Measurements from ENCODE around the gene TAB3.

The TAB3 gene, protein sequence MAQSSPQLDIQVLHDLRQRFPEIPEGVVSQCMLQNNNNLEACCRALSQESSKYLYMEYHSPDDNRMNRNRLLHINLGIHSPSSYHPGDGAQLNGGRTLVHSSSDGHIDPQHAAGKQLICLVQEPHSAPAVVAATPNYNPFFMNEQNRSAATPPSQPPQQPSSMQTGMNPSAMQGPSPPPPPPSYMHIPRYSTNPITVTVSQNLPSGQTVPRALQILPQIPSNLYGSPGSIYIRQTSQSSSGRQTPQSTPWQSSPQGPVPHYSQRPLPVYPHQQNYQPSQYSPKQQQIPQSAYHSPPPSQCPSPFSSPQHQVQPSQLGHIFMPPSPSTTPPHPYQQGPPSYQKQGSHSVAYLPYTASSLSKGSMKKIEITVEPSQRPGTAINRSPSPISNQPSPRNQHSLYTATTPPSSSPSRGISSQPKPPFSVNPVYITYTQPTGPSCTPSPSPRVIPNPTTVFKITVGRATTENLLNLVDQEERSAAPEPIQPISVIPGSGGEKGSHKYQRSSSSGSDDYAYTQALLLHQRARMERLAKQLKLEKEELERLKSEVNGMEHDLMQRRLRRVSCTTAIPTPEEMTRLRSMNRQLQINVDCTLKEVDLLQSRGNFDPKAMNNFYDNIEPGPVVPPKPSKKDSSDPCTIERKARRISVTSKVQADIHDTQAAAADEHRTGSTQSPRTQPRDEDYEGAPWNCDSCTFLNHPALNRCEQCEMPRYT

DNA sequence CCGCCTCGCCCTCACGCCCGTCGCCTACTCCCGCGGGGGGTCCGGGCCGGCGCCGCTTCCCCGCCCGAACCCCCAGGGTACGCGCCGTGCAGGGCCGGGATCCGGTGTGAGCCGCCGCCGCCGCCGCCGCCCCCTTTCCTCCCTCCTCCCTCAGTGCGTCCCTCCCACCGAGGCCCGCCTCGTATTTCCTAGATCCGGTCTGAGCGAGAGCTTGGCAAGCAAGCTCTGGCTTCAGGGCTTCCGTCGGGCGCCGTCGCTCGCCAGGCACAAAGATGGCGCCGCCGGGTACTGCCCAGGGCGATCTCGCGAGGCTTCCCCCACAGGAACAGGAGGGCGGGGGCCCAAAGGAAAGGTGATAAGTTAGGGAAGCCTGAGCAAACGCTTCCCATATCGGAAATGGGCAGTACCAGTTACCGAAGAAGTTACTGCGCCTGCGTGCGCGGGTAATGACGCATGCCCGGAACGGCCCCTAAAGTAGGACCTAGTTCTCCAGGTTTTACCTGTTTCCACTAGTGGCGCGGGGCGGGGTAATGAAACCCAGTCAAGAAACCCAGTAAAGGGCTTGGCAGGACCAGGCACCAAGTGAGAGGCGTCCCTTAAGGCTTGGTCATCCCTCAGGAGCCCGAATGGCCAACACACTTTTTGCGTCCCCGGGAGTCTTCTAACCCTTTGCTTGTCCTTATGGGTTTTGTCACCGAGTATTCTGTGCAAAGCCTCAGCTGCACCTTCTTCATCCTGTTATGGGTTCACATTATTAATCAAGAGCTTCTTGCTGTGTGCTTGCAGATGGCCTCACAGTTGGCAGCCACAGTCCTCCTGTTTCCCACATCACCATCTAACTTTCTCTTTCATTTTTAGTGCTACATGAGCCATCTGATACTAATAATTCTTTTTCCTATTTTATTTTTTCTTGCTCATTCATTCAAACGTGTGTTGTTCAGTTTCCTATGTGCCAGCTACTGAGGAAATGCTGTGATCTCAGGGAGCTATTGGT, at the start of gene TAB3:
TSS of gene TAB3 (minus strand) at position 108 of the 994 bp plus-strand sequence. CDS start 29,666 bp downstream, outside the sequence.
- no peak for TF ChIP-seq JUND (IDR thresholded peaks at IDR 0.05; ENCODE audit: low read depth)
- in situ Hi-C loops (cut with HindIII; ENCODE audit: low pct_unique_long_range_greater_than_20kb, low sequenced_read_pairs) = no loop called here
- peak; percentile 83 to 98 for DNase-seq (ENCODE audit: low read depth in 1 of 2, low spot score in 1 of 2)

GRCh38 chrX:30938295-30938694, 49.2 kb upstream of the TAB3 start:
- no peak for DNase-seq (ENCODE audit: low read depth in 1 of 2, low spot score in 1 of 2)
- in situ Hi-C loops (cut with HindIII; ENCODE audit: low pct_unique_long_range_greater_than_20kb, low sequenced_read_pairs) = no loop called here

GRCh38 chrX:30935985-30936384, 46.9 kb upstream of the TAB3 start:
- in situ Hi-C loops (cut with HindIII; ENCODE audit: low pct_unique_long_range_greater_than_20kb, low sequenced_read_pairs) = no loop called here
- peak; percentile 5 to 61 for DNase-seq (ENCODE audit: low read depth in 1 of 2, low spot score in 1 of 2)
- TF ChIP-seq JUND (IDR thresholded peaks at IDR 0.05; ENCODE audit: low read depth) = no peak

More at GRCh38 chrX:30938295-30938694, 49.2 kb upstream of the TAB3 start:
- no peak for TF ChIP-seq JUND (IDR thresholded peaks at IDR 0.05; ENCODE audit: low read depth)

GRCh38 chrX:30931920-30932319, 42.9 kb upstream of the TAB3 start:
- DNase-seq (ENCODE audit: low read depth in 1 of 2, low spot score in 1 of 2) = no peak
- in situ Hi-C loops (cut with HindIII; ENCODE audit: low pct_unique_long_range_greater_than_20kb, low sequenced_read_pairs) = no loop called here
- TF ChIP-seq JUND (IDR thresholded peaks at IDR 0.05; ENCODE audit: low read depth) = no peak

GRCh38 chrX:30930679-30931078, 41.6 kb upstream of the TAB3 start:
- no peak for DNase-seq (ENCODE audit: low read depth in 1 of 2, low spot score in 1 of 2)
- TF ChIP-seq JUND (IDR thresholded peaks at IDR 0.05; ENCODE audit: low read depth) = no peak
- in situ Hi-C loops (cut with HindIII; ENCODE audit: low pct_unique_long_range_greater_than_20kb, low sequenced_read_pairs) = no loop called here

- DNase-seq (ENCODE audit: low read depth in 1 of 2, low spot score in 1 of 2) = no peak
- TF ChIP-seq JUND (IDR thresholded peaks at IDR 0.05; ENCODE audit: low read depth) = no peak
- in situ Hi-C loops (cut with HindIII; ENCODE audit: low pct_unique_long_range_greater_than_20kb, low sequenced_read_pairs) = no loop called here
These were observed 41.1 kb upstream of the TAB3 start for GRCh38 chrX:30930143-30930542.

DNA sequence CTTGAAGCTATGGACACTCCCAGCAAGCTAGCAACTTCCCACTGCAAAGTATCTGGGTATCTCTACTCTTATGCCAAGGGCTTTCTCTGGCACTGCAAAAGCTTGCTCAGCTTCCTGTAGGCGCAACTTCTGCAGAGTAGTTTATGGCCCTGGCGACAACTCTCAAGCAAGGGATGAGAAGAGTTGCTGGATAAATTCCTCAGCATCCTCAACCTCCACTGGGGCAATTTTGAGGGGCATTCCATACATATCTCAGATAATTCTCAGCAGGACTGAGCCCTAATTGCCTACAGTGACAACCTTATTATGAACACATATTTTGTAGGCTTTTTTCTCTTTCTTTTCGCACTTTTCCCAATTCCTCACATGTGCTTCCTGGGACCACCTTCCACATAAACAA, 31.2 kb upstream of the TAB3 start:
- in situ Hi-C loops (cut with HindIII; ENCODE audit: low pct_unique_long_range_greater_than_20kb, low sequenced_read_pairs) = no loop called here
- no peak for DNase-seq (ENCODE audit: low read depth in 1 of 2, low spot score in 1 of 2)
- no peak for TF ChIP-seq JUND (IDR thresholded peaks at IDR 0.05; ENCODE audit: low read depth)

- in situ Hi-C loops (cut with HindIII; ENCODE audit: low pct_unique_long_range_greater_than_20kb, low sequenced_read_pairs) = no loop called here
- TF ChIP-seq JUND (IDR thresholded peaks at IDR 0.05; ENCODE audit: low read depth) = no peak
- DNase-seq (ENCODE audit: low read depth in 1 of 2, low spot score in 1 of 2) = no peak
These were observed 29.4 kb upstream of the TAB3 start for GRCh38 chrX:30918480-30918879.

DNA sequence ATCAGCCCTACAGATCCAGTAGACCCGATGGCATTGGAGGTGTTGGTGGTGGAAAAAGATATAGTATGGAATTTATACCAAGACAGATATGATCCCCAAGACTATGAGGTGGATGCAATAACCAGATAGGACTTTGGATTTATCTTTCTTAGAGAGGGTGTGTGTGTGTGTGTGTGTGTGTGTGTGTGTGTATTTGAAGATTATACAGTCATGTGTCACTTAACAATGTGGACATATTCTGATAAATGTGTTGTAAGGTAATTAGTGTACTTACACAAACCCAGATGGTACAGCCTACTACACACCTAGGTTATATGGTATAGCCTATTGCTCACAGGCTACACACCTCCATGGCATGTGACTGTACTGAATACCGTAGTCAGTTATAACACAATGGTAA, 24.4 kb upstream of the TAB3 start:
- no peak for TF ChIP-seq JUND (IDR thresholded peaks at IDR 0.05; ENCODE audit: low read depth)
- in situ Hi-C loops (cut with HindIII; ENCODE audit: low pct_unique_long_range_greater_than_20kb, low sequenced_read_pairs) = no loop called here
- no peak for DNase-seq (ENCODE audit: low read depth in 1 of 2, low spot score in 1 of 2)

DNA sequence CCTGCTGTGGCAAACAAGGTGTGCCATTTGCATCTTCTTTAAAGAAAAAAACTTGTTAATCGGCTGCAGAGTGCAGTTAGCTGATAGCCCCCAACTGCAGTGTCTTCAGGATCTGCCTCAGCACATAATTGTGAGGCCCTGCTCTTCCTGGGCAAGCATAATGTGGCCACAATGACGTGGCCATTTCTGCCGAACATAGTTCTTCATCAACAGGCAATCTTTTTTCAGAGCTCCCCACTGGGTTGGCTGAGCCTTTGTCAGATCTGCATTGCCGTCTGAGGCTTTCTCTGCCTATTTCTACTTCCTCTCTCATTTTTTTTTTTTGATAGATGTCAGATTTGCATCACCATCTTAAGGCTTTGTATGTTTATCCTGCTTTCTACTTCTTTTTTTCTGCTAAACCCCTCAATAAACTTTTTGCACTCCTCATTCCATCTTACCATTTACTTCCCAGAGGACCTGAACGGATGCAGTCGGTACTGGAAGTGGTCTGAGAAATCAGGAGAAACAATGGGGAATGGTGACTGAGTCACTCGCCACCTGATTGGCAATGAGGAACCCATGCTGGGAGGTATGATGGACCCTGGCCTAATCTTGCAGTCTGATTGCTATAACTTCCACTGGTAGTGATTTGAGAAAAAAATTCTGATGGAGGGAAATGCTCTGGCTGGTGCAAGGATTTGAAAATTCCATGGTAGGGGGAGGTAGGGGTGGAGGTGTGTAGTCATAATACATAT, 21.2 kb upstream of the TAB3 start:
- TF ChIP-seq JUND (IDR thresholded peaks at IDR 0.05; ENCODE audit: low read depth) = no peak
- no peak for DNase-seq (ENCODE audit: low read depth in 1 of 2, low spot score in 1 of 2)
- in situ Hi-C loops (cut with HindIII; ENCODE audit: low pct_unique_long_range_greater_than_20kb, low sequenced_read_pairs) = no loop called here

GRCh38 chrX:30906726-30907125, 17.7 kb upstream of the TAB3 start:
- no peak for TF ChIP-seq JUND (IDR thresholded peaks at IDR 0.05; ENCODE audit: low read depth)
- no peak for DNase-seq (ENCODE audit: low read depth in 1 of 2, low spot score in 1 of 2)
- in situ Hi-C loops (cut with HindIII; ENCODE audit: low pct_unique_long_range_greater_than_20kb, low sequenced_read_pairs) = no loop called here

- no peak for DNase-seq (ENCODE audit: low read depth in 1 of 2, low spot score in 1 of 2)
- in situ Hi-C loops (cut with HindIII; ENCODE audit: low pct_unique_long_range_greater_than_20kb, low sequenced_read_pairs) = no loop called here
- no peak for TF ChIP-seq JUND (IDR thresholded peaks at IDR 0.05; ENCODE audit: low read depth)
These were observed 16.3 kb upstream of the TAB3 start for GRCh38 chrX:30905321-30905720.
